Fibroblast of the aortic adventitia (primary cell): ENCODE data around the gene SPA17. TPM values are rescaled to one million over a fixed set of nuclear protein-coding genes. Genes with fewer than 3 reads are reported as not detected.

Source experiments
- DNase-seq: peaks from one replicate; pipeline ENCODE4 v3.0.0-alpha.2; 2010; ENCODE audit warnings: low read depth
- H3K4me3 ChIP-seq: 2 replicates; pipeline ENCODE4 v1.5.1; 2011; ENCODE audit warnings: low read depth, mild to moderate bottlenecking, control low read depth, low read length, moderate library complexity
- total RNA-seq: library from RNA; depleted of rRNA; stranded (reverse); fragments of >200 nt; gene quantifications from 2 replicates; pipeline ENCODE4 v1.2.3, GENCODE V29; 2012; ENCODE audit warnings: low replicate concordance
- TF ChIP-seq, protein P1 (sequence below): IDR thresholded peaks from 2 replicates; pipeline ENCODE4 v1.5.1; 2011; ENCODE audit warnings: mild to moderate bottlenecking, low read length, control low read depth, inconsistent platforms; ENCODE audit not compliant: insufficient read depth

The SPA17 gene
- total RNA-seq, 1 donor: 9.1 TPM

GRCh38 chr11:124672536-124673215, 1.0 kb upstream of the SPA17 start:
- no peak for DNase-seq
- TF ChIP-seq, protein P1, sequence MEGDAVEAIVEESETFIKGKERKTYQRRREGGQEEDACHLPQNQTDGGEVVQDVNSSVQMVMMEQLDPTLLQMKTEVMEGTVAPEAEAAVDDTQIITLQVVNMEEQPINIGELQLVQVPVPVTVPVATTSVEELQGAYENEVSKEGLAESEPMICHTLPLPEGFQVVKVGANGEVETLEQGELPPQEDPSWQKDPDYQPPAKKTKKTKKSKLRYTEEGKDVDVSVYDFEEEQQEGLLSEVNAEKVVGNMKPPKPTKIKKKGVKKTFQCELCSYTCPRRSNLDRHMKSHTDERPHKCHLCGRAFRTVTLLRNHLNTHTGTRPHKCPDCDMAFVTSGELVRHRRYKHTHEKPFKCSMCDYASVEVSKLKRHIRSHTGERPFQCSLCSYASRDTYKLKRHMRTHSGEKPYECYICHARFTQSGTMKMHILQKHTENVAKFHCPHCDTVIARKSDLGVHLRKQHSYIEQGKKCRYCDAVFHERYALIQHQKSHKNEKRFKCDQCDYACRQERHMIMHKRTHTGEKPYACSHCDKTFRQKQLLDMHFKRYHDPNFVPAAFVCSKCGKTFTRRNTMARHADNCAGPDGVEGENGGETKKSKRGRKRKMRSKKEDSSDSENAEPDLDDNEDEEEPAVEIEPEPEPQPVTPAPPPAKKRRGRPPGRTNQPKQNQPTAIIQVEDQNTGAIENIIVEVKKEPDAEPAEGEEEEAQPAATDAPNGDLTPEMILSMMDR: no peak

GRCh38 chr11:124674168-124674517, 439 bp downstream of the SPA17 start:
- peak overlapping the region; percentile 79 for H3K4me3 ChIP-seq
- TF ChIP-seq, protein P1: no peak
- DNase-seq: no peak

More at GRCh38 chr11:124672536-124673215, 1.0 kb upstream of the SPA17 start:
- peak overlapping the region; percentile 81 for H3K4me3 ChIP-seq

- TF ChIP-seq, protein P1: no peak
- peak overlapping the region; percentile 79 for H3K4me3 ChIP-seq
- no peak for DNase-seq
Measured at GRCh38 chr11:124674571-124674970, 867 bp downstream of the SPA17 start.

DNA sequence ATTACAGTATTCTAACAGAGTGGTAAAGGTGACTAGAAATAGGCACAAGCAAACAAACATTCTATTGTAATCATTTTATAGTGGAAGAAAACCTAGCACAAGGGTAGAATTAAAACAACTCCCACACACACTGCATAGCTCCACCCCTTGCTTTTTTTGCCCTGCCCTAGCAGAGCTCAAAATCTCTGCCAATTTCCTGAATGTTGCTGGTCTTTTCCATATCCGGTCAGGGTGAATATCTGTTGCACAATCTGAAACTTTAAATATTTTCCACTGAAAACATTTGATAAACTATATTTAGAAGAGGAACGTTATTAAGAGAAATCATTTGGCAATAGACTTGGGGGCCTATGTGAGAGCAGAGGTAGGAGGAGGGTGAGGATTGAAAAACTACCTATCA, 2.7 kb downstream of the SPA17 start:
- peak; percentile 84 for DNase-seq

DNA sequence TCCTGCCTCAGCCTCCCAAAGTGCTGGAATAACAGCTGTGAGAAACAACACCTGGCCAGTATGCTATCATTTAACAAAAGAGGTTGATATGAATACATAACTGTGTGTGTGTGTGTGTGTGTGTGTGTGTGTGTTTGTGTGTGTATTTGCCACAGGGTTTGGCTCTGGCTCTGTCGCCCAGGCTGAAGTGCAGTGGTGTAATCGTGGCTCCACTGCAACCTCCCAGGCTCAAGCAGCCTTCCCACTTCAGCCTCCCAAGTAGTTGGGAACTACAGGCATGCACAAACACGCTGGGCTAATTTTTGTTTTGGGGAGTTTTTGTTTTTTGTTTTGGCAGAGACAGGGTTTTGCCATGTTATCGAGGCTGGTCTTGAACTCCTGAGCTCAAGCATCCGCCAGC, 4.7 kb downstream of the SPA17 start:
- no peak for DNase-seq
- no peak overlapping the region for H3K4me3 ChIP-seq
- TF ChIP-seq, protein P1: no peak

More for the DNA sequence above, 2.7 kb downstream of the SPA17 start:
- no peak overlapping the region for H3K4me3 ChIP-seq
- TF ChIP-seq, protein P1: no peak

- no peak overlapping the region for H3K4me3 ChIP-seq
- no peak for DNase-seq
- TF ChIP-seq, protein P1: no peak
Measured at GRCh38 chr11:124681421-124681820, 7.7 kb downstream of the SPA17 start.

DNA sequence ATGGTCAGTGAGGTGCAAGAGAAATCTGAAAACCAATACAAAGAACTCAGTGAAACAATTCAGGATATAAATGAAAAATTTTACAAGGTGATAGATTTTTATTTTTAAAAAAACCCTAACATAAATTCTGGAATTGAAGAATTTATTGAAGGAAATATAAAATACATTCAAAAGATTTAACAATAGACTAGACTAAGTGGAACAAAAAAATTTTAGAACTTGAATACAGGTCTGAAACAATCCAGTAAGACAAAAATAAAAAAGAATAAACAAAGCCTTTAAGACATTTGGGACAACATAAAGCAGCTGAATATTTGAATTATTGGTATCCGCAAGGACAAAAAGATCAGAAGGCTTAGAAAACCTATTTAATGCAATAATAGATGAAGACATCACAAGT, 8.7 kb downstream of the SPA17 start:
- no peak for DNase-seq
- H3K4me3 ChIP-seq: no peak overlapping the region
- TF ChIP-seq, protein P1: no peak
